DMS153 treated with DMSO at 0.1 percent for 48 hours (cell line): ENCODE results near the gene GTF2H3.

Source experiments
- DNase-seq: peaks from one replicate; lab custom pipeline; 2025; ENCODE audit not compliant: unreplicated experiment; lab: John Stamatoyannopoulos, UW

Gene GTF2H3

GRCh38 chr12:123645380-123645779 is 11.8 kb downstream of the GTF2H3 start:
- DNase-seq: no peak

GRCh38 chr12:123645878-123646277 is 12.2 kb downstream of the GTF2H3 start:
- no peak for DNase-seq

- no peak for DNase-seq
Measured at GRCh38 chr12:123648401-123648800, 14.8 kb downstream of the GTF2H3 start.

DNA sequence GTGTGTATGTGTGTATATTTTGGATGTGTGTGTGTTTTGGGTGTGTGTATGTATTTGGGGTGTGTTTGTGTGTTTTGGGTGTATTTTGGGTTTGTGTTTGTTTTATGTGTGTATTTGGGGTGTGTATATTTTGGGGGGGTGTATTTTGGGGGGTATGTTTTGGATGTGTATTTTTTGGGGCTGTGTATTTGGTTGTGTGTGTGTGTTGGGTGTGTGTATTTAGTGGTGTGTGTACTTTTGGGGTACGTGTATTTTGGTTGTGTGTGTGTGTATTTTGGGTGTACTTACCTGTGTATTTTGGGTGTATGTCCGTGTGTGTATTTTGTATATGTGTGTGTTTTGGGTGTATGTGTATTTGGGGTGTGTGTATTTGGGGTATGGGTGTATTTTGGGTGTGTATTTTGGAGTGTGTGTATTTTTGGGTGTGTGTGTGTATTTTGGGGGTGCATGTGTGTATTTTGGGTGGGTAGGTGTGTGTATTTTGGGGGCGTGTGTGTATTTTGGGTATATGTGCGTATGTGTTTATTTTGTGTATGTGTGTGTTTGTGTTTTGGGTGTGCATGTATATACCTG is 20.6 kb downstream of the GTF2H3 start:
- DNase-seq: no peak

DNA sequence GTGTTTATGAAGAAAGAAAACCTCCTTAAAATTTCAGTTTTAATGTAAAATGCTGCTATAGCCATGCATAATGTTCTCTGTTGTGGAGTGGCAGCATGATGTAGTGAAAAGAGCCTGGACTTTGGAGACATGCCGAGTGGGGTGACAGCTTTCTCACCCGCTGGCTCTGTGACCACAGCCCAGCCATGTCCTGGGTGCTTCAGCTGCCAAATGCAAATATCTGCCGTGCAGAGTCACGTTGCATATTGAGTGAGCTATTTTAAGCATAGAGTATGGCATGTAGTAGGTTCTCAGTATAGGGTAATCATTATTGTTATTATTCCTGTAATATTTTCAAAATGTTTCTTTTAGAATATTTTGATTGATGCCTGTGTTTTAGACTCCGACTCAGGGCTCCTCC is 21.8 kb downstream of the GTF2H3 start:
- DNase-seq: no peak

- no peak for DNase-seq
Measured at GRCh38 chr12:123656392-123656791, 22.8 kb downstream of the GTF2H3 start.

- no peak for DNase-seq
Measured at GRCh38 chr12:123657211-123657610, 23.6 kb downstream of the GTF2H3 start.

DNA sequence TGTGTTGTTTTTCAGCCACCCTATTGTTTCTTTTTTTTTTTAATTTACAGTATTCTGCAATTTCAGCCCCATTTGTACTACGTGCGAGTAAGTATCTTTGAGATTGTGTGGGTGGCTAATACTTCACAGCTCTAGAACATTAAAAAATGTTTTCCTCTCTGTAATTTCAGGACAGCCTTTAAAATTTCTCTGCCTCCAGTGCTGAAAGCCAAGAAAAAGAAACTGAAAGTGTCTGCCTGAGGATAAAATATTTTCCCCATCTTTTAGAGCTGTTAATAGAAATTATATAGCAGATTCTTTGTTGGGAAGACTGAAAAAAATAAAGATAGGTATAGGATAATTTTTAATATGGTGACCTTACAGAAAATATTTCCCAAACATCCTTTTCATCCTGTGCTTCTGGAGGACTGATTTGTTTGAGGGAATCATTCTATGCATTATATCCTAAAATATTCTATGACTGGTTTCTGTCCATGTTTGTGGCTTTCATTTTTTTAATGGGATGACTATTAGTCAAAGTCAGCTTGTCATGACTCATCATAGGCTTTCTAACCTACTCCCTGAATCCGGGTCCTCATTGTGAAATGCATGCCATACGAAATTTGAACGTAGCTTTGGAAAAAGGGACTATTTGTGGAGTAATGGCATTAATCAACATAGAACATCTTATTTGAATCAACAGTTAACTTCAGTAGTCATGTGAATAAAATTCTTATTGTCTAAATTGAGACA is 26.5 kb downstream of the GTF2H3 start:
- no peak for DNase-seq

- no peak for DNase-seq
Measured at GRCh38 chr12:123667771-123668170, 34.1 kb downstream of the GTF2H3 start.

DNA sequence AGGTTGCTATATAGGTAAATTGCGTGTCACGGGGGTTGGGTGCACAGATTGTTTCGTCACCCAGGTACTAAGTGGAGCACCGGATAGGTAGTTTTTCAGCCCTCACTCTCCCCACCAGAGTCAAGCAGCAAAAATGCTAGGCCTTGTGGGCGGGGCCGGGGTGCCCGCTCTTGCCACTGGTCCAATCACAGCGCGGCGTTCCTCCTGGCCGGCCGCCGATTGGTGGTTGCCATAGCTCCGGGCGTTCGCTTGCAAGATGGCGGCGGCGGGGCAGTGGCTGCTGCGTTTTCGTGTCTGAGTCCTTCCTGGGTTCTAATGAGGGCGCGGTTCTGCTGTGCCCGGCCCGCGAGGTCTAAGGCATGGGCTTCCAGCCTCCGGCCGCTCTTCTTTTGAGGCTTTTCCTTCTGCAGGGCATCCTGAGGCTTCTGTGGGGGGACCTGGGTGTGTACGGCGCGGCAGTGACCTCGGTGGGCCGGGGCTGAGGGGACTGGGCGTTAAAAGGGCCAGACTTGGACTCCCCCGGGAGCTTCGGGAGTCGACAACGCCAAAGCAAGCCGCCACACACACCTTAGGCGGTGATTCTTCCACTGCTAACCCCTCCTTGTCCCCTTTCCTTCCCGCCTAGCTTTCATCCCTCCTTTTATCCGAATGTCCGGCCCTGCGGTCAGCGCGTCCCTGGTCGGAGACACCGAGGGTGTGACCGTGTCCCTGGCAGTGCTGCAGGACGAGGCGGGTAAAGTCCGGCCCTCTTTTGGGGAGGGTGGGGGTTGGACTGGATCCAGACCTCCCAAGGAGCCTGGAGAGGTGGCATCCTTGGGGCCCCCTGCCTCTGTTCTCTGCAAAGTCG is 37.5 kb downstream of the GTF2H3 start, which contains the start of gene TCTN2:
TCTN2 (plus strand) TSS at position 232 of the 847 bp plus-strand sequence; CDS start at position 360, 128 bp downstream.
- DNase-seq: peak; percentile 97

- no peak for DNase-seq
Measured at GRCh38 chr12:123671876-123672275, 38.2 kb downstream of the GTF2H3 start.

DNA sequence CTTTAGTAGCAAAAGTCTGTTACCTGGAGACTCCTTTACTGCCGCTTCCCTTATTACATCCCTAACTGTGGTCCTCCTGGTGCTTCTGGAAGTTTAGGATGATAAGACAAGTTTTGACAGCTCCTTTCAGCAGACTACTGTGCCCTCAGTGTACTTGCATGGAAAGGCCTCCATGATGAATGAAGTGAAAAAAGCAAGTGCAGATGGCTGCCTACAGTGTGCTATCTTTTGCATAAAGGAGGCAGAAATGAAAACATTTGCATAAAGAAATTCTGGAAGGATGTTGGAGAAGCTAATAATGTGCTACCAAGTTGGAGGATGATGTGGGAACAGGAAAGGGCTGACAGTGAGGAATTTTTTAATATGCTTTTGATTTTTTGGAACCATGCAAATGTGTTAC is 41.8 kb downstream of the GTF2H3 start:
- no peak for DNase-seq

DNA sequence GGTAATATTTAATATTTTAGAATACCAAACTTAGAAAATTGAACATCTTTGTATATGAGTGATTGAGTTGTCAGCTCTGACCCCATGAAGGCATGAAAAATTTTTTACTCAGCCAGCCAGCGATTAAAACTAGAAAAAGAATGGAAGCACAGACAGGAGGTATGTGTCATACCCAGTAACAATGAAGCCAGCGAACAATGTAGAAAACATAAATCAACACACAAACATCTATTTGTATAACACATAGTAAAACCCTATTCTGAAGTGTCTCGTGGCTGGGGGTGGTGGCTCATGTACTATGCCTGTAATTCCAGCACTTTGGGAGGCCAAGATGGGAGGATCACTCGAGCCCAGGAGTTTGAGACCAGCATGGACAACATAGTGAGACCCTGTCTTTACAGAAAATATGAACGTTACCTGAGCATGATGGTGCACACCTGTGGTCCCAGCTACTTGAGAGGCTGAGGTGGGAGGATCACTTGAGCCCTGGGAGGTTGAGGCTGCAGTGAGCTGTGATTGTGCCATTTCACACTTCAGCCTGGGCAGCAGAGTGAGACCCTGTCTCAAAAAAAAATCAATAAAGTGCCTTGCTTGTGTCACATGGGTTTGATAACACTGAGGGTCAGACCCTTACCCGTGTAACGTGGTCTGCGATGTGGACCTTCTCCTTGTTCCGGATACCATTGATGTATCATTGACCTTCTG is 43.1 kb downstream of the GTF2H3 start:
- DNase-seq: no peak

- no peak for DNase-seq
Measured at GRCh38 chr12:123678981-123679380, 45.4 kb downstream of the GTF2H3 start.

GRCh38 chr12:123681605-123682004 is 48.0 kb downstream of the GTF2H3 start:
- DNase-seq: no peak

DNA sequence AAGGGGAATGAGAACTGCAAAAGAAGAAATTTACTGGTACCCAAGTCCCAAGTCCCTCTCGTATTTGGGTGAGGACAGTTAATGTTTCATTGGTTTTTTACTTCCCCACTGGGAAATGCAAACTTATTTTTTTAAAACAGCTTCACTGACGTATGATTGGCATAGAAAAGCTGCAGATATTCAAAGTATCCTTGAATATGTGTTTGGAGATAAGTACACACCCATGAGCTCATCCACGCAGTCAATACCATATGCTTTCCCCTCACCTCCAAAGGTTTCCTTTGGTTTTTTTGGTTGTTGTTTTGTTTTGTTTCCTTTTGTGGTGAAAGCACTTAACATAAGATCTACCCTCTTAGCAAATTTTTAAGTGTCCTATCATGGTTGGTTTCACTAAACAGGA is 50.3 kb downstream of the GTF2H3 start:
- DNase-seq: no peak

GRCh38 chr12:123686636-123687190 is 53.1 kb downstream of the GTF2H3 start:
- DNase-seq: no peak

- no peak for DNase-seq
Measured at GRCh38 chr12:123690191-123690840, 56.7 kb downstream of the GTF2H3 start.

GRCh38 chr12:123696207-123696606 is 62.6 kb downstream of the GTF2H3 start:
- peak; percentile 49 for DNase-seq

DNA sequence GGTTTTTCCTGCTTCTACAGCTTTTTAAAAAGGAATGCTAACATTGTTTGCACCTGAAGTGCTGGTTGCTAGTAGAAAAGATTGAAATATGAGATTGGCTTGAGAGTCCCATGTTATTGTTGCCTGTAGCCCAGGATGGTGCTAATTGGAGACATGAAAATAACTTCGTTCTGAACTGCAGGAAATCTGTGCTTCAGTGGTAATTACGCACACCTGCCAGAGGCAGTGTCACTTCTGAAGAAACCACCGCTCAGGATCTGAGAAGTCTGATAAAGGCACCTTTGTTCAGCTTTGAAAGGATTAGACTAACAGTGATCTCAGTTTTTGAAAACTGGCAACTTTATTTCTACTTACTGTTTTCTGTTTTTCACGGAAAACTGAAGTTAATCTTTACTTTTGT is 63.0 kb downstream of the GTF2H3 start:
- DNase-seq: peak; percentile 47
